ENCODE measurements around the gene TMEM151B. TPM values are rescaled to one million over a fixed set of nuclear protein-coding genes. Genes with fewer than 3 reads are reported as not detected.

Gene TMEM151B
- polyA plus RNA-seq, 2 of the 4 experiments (the other 2 are of a cell fraction) = 0.01 TPM; not detected in 1

DNA sequence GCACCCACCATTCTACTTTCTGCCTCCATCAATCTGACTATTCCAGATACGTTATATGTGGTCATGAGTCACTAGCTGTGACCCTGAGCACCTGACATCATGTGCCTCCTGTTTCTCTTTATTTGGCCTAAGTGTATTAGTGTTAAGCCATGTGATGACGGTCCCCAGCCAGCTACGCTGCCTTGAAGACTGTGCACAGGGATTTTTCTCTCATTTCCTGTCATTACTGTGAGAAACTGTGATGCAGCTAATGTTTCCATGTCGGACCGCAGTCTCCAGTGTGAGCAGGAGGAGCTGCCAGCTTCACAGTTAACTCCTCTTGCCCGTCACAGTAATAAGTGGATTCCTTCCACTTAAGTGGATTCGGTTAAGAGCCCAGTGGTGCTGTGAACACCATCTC lies 62.3 kb downstream of the TMEM151B start:
- Histone ChIP-seq H3K4me1 (no peaks in the 10 kb centered on the region), H3K27ac (no peak overlapping the region), H3K9me3 (no peaks in the 10 kb centered on the region), H3K4me3 (no peak overlapping the region), H3K4me2 (no peak overlapping the region)
- no peak for TF ChIP-seq RNF2 (IDR thresholded peaks at IDR 0.05; ENCODE audit: borderline replicate concordance, low read depth)
- no peak for ATAC-seq
- WGBS (ENCODE audit: missing lambda C conversion rate) = 66% methylated on average over 7 of the region's 7 CpGs
- no peak for FAIRE-seq
- no peak for DNase-seq (ENCODE audit: low read depth in 1 of 2, low spot score in 1 of 2)
- ChIA-PET CTCF (interaction anchor here (1.0 to 3.2 kb wide), 5 partner anchors 10 to 236 kb away, joined by 3 to 11 read pairs (median 6); partner anchors contain the start of gene AARS2), POLR2A (no interaction called here)

DNA sequence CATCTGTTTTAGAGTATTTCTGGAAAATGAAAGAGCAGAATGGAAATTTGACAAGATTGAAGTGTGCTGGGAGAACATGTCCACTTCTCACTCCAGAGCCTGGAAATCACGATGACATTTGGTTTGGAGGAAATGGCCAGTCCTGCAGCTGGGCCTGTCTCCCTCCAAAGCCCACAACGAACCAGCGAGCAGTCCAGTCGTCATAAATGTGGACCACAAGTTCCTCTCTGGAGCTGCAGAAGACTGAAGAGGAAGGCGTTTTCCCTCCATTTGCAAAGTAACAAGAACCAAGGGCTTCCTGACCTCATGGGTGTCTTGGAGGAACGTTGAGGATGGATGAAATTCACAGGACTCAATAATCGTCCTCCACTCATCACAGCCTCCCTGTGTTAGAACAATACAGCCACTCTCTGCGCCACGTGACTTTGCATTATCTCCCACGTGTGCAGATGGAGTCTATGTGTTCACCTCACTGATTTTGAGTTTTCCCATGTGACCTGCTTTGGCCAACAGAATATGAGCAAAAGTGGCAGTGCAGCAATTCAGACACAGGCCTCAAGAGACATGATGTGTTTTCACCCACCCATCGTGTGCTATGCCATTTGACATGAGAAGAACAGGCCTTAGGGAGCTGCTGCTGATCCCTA lies 63.1 kb downstream of the TMEM151B start:
- ATAC-seq = no peak
- POLR2A ChIA-PET = no interaction called here
- FAIRE-seq = no peak
- CTCF ChIA-PET = interaction anchor here (0.8 to 7.2 kb wide), 8 partner anchors 11 to 237 kb away, joined by 3 to 181 read pairs (median 5); partner anchors contain the start of genes NFKBIE and TMEM151B
- Histone ChIP-seq H3K4me1 (no peaks in the 10 kb centered on the region), H3K4me2 (no peak overlapping the region), H3K4me3 (no peak overlapping the region), H3K27ac (no peak overlapping the region), H3K9me3 (no peaks in the 10 kb centered on the region)
- TF ChIP-seq SREBF2 (IDR thresholded peaks at IDR 0.05) = no peak
- no peak for TF ChIP-seq JUN (IDR thresholded peaks at IDR 0.05)
- TF ChIP-seq HOXA7 (CRISPR knock-in tag; IDR thresholded peaks at IDR 0.05) = no peak
- TF ChIP-seq, protein P1, sequence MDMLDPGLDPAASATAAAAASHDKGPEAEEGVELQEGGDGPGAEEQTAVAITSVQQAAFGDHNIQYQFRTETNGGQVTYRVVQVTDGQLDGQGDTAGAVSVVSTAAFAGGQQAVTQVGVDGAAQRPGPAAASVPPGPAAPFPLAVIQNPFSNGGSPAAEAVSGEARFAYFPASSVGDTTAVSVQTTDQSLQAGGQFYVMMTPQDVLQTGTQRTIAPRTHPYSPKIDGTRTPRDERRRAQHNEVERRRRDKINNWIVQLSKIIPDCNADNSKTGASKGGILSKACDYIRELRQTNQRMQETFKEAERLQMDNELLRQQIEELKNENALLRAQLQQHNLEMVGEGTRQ (IDR thresholded peaks at IDR 0.05) = 0 out of 2 replicates have a peak, but pooled peaks have one; percentile 15
- no peak for TF ChIP-seq GATA3 (IDR thresholded peaks at IDR 0.05; ENCODE audit: borderline replicate concordance)
- no peak for TF ChIP-seq CBX8 (IDR thresholded peaks at IDR 0.05)
- DNase-seq (ENCODE audit: low read depth in 1 of 2, low spot score in 1 of 2) = no peak
- 48% methylated on average over 11 of the region's 11 CpGs for whole genome bisulfite sequencing (ENCODE audit: missing lambda C conversion rate)

DNA sequence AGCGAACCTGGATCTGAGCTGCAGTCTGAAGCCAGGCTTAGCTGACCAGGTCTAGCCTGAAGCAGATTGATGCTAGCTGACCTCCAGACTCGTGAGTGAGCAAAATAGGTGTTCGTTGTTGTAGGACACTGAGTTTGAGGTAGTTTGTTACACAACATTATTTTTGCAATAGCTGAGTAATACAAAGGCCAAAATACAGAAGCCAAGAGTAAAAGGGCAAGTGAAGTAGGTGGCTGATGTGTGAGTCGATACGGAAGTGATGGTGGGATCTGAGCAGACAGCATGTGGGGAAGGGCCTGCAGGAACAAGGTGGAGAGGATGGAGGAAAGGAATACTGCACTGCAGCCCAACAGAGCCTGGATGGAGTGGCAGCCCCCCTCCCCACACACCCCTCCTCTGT lies 63.7 kb downstream of the TMEM151B start:
- no peak for TF ChIP-seq GATA3 (IDR thresholded peaks at IDR 0.05; ENCODE audit: borderline replicate concordance)
- TF ChIP-seq, protein P2, sequence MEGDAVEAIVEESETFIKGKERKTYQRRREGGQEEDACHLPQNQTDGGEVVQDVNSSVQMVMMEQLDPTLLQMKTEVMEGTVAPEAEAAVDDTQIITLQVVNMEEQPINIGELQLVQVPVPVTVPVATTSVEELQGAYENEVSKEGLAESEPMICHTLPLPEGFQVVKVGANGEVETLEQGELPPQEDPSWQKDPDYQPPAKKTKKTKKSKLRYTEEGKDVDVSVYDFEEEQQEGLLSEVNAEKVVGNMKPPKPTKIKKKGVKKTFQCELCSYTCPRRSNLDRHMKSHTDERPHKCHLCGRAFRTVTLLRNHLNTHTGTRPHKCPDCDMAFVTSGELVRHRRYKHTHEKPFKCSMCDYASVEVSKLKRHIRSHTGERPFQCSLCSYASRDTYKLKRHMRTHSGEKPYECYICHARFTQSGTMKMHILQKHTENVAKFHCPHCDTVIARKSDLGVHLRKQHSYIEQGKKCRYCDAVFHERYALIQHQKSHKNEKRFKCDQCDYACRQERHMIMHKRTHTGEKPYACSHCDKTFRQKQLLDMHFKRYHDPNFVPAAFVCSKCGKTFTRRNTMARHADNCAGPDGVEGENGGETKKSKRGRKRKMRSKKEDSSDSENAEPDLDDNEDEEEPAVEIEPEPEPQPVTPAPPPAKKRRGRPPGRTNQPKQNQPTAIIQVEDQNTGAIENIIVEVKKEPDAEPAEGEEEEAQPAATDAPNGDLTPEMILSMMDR (IDR thresholded peaks at IDR 0.05) = no peak
- TF ChIP-seq NPAS2 (CRISPR knock-in tag; IDR thresholded peaks at IDR 0.05; ENCODE audit: borderline replicate concordance) = no peak
- TF ChIP-seq HOXB5 (CRISPR knock-in tag; IDR thresholded peaks at IDR 0.05) = no peak
- TF ChIP-seq, protein P3, sequence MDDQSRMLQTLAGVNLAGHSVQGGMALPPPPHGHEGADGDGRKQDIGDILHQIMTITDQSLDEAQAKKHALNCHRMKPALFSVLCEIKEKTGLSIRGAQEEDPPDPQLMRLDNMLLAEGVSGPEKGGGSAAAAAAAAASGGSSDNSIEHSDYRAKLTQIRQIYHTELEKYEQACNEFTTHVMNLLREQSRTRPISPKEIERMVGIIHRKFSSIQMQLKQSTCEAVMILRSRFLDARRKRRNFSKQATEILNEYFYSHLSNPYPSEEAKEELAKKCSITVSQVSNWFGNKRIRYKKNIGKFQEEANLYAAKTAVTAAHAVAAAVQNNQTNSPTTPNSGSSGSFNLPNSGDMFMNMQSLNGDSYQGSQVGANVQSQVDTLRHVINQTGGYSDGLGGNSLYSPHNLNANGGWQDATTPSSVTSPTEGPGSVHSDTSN (IDR thresholded peaks at IDR 0.05) = no peak
- no peak for TF ChIP-seq FOSB (CRISPR knock-in tag; IDR thresholded peaks at IDR 0.05)
- no peaks in the 10 kb centered on the region for H3K9me3 ChIP-seq
- H3K27ac ChIP-seq = no peak overlapping the region
- POLR2A ChIA-PET = no interaction called here
- H3K4me1 ChIP-seq = no peaks in the 10 kb centered on the region
- ATAC-seq (no peak), DNase-seq (ENCODE audit: low read depth in 1 of 2, low spot score in 1 of 2) (no peak), FAIRE-seq (no peak)
- no peak overlapping the region for H3K4me2 ChIP-seq
- no peak overlapping the region for H3K4me3 ChIP-seq
- CTCF ChIA-PET = interaction anchor here (0.8 to 7.2 kb wide), 7 partner anchors 10 to 237 kb away, joined by 3 to 181 read pairs (median 4); partner anchors contain the start of genes NFKBIE and TMEM151B
- WGBS (ENCODE audit: missing lambda C conversion rate) = 59% methylated on average over 4 of the region's 5 CpGs

DNA sequence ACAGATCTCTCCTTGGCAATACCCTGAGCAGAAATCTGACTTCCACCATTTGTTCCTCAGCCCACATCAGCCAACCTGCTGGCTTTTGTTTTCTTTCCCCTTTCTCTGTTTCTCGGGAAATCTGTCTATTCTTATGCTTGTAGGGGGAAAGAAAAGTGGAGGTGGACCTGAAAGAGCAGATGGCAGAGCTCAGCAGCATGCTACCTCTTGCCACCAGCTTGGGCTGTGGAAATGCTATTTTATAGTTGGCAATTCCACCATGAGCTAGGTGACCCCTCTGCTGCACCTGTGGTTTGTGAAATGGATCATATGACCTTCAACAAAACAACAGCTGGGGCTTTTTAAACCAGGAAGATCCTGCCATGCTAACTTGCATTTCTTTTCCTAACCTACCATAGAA lies 65.4 kb downstream of the TMEM151B start:
- ChIA-PET CTCF (interaction anchor here (0.8 to 7.2 kb wide), 6 partner anchors 10 to 67 kb away, joined by 3 to 181 read pairs (median 3); partner anchors contain the start of genes NFKBIE and TMEM151B), POLR2A (no interaction called here)
- FAIRE-seq = no peak
- DNase-seq (ENCODE audit: low read depth in 1 of 2, low spot score in 1 of 2) = no peak
- Histone ChIP-seq H3K4me1 (no peaks in the 10 kb centered on the region), H3K4me2 (no peak overlapping the region), H3K4me3 (no peak overlapping the region), H3K27ac (no peak overlapping the region), H3K9me3 (no peaks in the 10 kb centered on the region)
- 28% methylated on average over 1 of the region's 1 CpG for WGBS (ENCODE audit: missing lambda C conversion rate)
- no peak for TF ChIP-seq CHD4 (IDR thresholded peaks at IDR 0.05; ENCODE audit: borderline replicate concordance)
- no peak for ATAC-seq
